Measurements from ENCODE around the gene TTC39B. TPM values are rescaled to one million over a fixed set of nuclear protein-coding genes. Genes with fewer than 3 reads are reported as not detected.

The TTC39B gene
- total RNA-seq, 2 experiments from 2014 or later, result 0.06 TPM; not detected in 1

DNA sequence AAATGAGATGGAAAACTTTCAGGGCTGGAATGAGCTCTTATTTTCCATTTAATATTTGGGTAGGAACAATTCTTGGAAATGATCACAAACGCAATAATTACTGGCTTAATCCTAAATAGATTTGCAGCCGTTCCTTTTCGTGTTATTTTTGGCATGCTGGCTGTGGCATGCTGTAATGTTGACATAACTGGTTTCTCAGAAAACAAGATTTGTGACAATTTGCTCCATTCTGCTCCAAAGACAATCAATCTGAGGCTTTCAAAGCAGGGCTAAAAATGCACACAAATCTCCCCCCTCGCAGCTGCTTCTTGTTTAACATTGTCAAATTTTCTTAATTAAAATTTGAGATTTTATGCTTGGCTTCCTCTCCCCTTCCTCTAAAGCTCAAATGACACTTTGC is 151.2 kb downstream of the TTC39B start:
- H3K9me2 ChIP-seq (ENCODE audit: insufficient read depth, low read length), result no peaks in the 10 kb centered on the region
- no peak overlapping the region for H3K27ac ChIP-seq (ENCODE audit: low read depth, low read length, poor library complexity, severe bottlenecking)
- no peak for DNase-seq (ENCODE audit: low spot score)
- ChIA-PET CTCF (ENCODE audit: unreplicated experiment) (no interaction called here), POLR2A (interaction anchor here (0.6 kb wide), 1 partner anchor 43 kb away, joined by 3 read pairs; no protein-coding TSS in a partner anchor)
- no peak overlapping the region for H3K4me3 ChIP-seq (ENCODE audit: low read depth, low read length, poor library complexity, severe bottlenecking)
- H3K4me1 ChIP-seq (ENCODE audit: insufficient read depth, low read length, poor library complexity, severe bottlenecking), result no peaks in the 10 kb centered on the region
- no peaks in the 10 kb centered on the region for H3K9me3 ChIP-seq (ENCODE audit: low read length)
- H3K79me2 ChIP-seq (ENCODE audit: insufficient read depth, low read depth, low read length), result no peaks in the 10 kb centered on the region
- no TSS peak for BruUV-seq (replicated peaks)
- H3K36me3 ChIP-seq (ENCODE audit: insufficient read depth, low read length), result no peaks in the 10 kb centered on the region
- intact Hi-C loops (cut with micrococcal nuclease; ENCODE audit: unreplicated experiment), result no loop called here
- no peaks in the 10 kb centered on the region for H4K20me1 ChIP-seq (ENCODE audit: insufficient read depth, low read length)
- H2AFZ ChIP-seq (ENCODE audit: low read length), result no peak overlapping the region
- H3K4me2 ChIP-seq (ENCODE audit: low read length), result no peak overlapping the region
- TF ChIP-seq, protein P1, sequence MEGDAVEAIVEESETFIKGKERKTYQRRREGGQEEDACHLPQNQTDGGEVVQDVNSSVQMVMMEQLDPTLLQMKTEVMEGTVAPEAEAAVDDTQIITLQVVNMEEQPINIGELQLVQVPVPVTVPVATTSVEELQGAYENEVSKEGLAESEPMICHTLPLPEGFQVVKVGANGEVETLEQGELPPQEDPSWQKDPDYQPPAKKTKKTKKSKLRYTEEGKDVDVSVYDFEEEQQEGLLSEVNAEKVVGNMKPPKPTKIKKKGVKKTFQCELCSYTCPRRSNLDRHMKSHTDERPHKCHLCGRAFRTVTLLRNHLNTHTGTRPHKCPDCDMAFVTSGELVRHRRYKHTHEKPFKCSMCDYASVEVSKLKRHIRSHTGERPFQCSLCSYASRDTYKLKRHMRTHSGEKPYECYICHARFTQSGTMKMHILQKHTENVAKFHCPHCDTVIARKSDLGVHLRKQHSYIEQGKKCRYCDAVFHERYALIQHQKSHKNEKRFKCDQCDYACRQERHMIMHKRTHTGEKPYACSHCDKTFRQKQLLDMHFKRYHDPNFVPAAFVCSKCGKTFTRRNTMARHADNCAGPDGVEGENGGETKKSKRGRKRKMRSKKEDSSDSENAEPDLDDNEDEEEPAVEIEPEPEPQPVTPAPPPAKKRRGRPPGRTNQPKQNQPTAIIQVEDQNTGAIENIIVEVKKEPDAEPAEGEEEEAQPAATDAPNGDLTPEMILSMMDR (conservative IDR thresholded peaks at IDR 0.05; ENCODE audit: low read length), result no peak
- no peak for TF ChIP-seq EZH2phosphoT487 (IDR thresholded peaks at IDR 0.05; ENCODE audit: borderline replicate concordance, low read depth, low read length)

DNA sequence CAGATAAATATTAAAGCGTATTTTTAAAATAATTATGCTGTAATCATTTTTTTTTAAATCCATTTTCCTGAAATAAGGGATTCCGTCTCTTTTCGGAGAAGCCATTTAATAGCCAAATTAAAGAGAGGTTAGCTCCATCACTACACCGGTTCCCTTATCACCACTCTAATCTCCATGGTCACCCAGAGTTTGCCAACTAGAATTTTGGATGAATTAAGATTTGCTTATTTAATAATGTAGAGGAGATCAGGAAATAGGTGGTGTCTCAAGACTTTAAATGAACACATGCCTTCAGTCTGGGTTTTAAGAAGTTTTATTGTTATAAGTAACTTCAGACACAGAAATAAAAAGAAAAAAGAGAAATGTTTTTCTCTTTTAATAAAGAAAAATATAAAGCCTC is 151.7 kb downstream of the TTC39B start:
- Histone ChIP-seq H4K20me1 (ENCODE audit: insufficient read depth, low read length) (no peaks in the 10 kb centered on the region), H3K27ac (ENCODE audit: low read depth, low read length, poor library complexity, severe bottlenecking) (no peak overlapping the region), H3K4me2 (ENCODE audit: low read length) (no peak overlapping the region), H3K4me3 (ENCODE audit: low read depth, low read length, poor library complexity, severe bottlenecking) (no peak overlapping the region), H3K79me2 (ENCODE audit: insufficient read depth, low read depth, low read length) (no peaks in the 10 kb centered on the region), H3K36me3 (ENCODE audit: insufficient read depth, low read length) (no peaks in the 10 kb centered on the region), H2AFZ (ENCODE audit: low read length) (no peak overlapping the region), H3K4me1 (ENCODE audit: insufficient read depth, low read length, poor library complexity, severe bottlenecking) (no peaks in the 10 kb centered on the region), H3K9me2 (ENCODE audit: insufficient read depth, low read length) (no peaks in the 10 kb centered on the region), H3K9me3 (ENCODE audit: low read length) (no peaks in the 10 kb centered on the region)
- intact Hi-C loops (cut with micrococcal nuclease; ENCODE audit: unreplicated experiment), result no loop called here
- TF ChIP-seq EZH2phosphoT487 (IDR thresholded peaks at IDR 0.05; ENCODE audit: borderline replicate concordance, low read depth, low read length), result no peak
- TF ChIP-seq, protein P1 (conservative IDR thresholded peaks at IDR 0.05; ENCODE audit: low read length), result no peak
- ChIA-PET POLR2A (no interaction called here), CTCF (ENCODE audit: unreplicated experiment) (no interaction called here)
- no peak for DNase-seq (ENCODE audit: low spot score)
- no TSS peak for BruUV-seq (replicated peaks)

DNA sequence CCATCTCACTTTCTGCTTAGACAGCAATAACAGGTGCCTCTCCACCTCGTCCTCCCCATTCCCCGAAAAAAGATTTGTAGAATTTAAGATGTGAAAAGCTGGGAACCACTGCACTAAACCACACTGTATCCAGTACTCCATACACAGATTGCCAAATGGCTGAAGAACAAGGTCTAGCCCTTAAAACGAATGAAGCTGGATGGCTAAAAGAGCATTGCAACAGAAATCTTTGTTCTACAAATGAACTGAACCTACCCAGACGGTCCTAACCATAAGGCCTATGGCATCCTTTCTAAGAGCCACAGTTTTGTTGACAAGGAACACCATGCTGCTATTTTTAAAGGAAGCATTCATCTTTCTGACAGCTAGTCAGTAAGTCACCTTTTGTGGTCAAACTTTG is 152.3 kb downstream of the TTC39B start:
- Histone ChIP-seq H3K4me2 (ENCODE audit: low read length) (no peak overlapping the region), H3K36me3 (ENCODE audit: insufficient read depth, low read length) (no peaks in the 10 kb centered on the region), H3K9me2 (ENCODE audit: insufficient read depth, low read length) (no peaks in the 10 kb centered on the region), H3K9me3 (ENCODE audit: low read length) (no peaks in the 10 kb centered on the region), H2AFZ (ENCODE audit: low read length) (no peak overlapping the region), H4K20me1 (ENCODE audit: insufficient read depth, low read length) (no peaks in the 10 kb centered on the region), H3K79me2 (ENCODE audit: insufficient read depth, low read depth, low read length) (no peaks in the 10 kb centered on the region), H3K4me3 (ENCODE audit: low read depth, low read length, poor library complexity, severe bottlenecking) (no peak overlapping the region), H3K27ac (ENCODE audit: low read depth, low read length, poor library complexity, severe bottlenecking) (no peak overlapping the region), H3K4me1 (ENCODE audit: insufficient read depth, low read length, poor library complexity, severe bottlenecking) (no peaks in the 10 kb centered on the region)
- DNase-seq (ENCODE audit: low spot score), result no peak
- BruUV-seq (replicated peaks), result no TSS peak
- intact Hi-C loops (cut with micrococcal nuclease; ENCODE audit: unreplicated experiment), result no loop called here
- POLR2A ChIA-PET, result interaction anchor here (0.6 kb wide), 1 partner anchor 20 kb away, joined by 3 read pairs; no protein-coding TSS in a partner anchor
- TF ChIP-seq, protein P1 (conservative IDR thresholded peaks at IDR 0.05; ENCODE audit: low read length), result no peak
- TF ChIP-seq EZH2phosphoT487 (IDR thresholded peaks at IDR 0.05; ENCODE audit: borderline replicate concordance, low read depth, low read length), result no peak
- CTCF ChIA-PET (ENCODE audit: unreplicated experiment), result no interaction called here

Data from OCI-LY7 (cell line).